Activated CD4-positive, alpha-beta memory T cell treated with anti-CD3 and anti-CD28 coated beads for 36 hours (primary cell): ENCODE measurements around the gene EMSY. TPM values are rescaled to one million over a fixed set of nuclear protein-coding genes. Genes with fewer than 3 reads are reported as not detected.
"Not testable (repeated sequence)": the region's sequence is repeated elsewhere in the genome, so short reads cannot be mapped to it uniquely, and the experiment has no call there.

Source experiments
- CTCF ChIA-PET: fragments of 350-600 bp; sonication (Branson Sonifier 250); formaldehyde crosslinking; loops from one replicate; lab custom pipeline; 2021; ENCODE audit warnings: antibody characterized with exemption, inconsistent platforms; lab: Charles Lee
- POLR2A ChIA-PET: fragments of 350-600 bp; sonication (Branson Sonifier 250); formaldehyde crosslinking; loops from one replicate; lab custom pipeline; 2021; ENCODE audit warnings: antibody characterized with exemption; lab: Charles Lee
- DNase-seq: peaks from one replicate; pipeline ENCODE4 v3.0.0-alpha.2; 2020
- H3K27ac Mint-ChIP-seq: one replicate; pipeline ENCODE4 v1.8.0; 2021; ENCODE audit warnings: mixed read lengths
- H3K27me3 Mint-ChIP-seq: one replicate; pipeline ENCODE4 v1.8.0; 2021; ENCODE audit warnings: mixed read lengths
- H3K36me3 Mint-ChIP-seq: one replicate; pipeline ENCODE4 v1.8.0; 2021; ENCODE audit warnings: mixed read lengths
- H3K4me1 Mint-ChIP-seq: one replicate; pipeline ENCODE4 v1.8.0; 2021; ENCODE audit warnings: low read depth, mixed read lengths
- H3K4me3 Mint-ChIP-seq: one replicate; pipeline ENCODE4 v1.8.0; 2021; ENCODE audit warnings: mild to moderate bottlenecking, mixed read lengths
- H3K9me3 Mint-ChIP-seq: one replicate; pipeline ENCODE4 v1.8.0; 2021; ENCODE audit warnings: mixed read lengths
- intact Hi-C: fragments of 100-400 bp; cut with micrococcal nuclease; formaldehyde crosslinking; loops from one replicate; pipeline ENCODE4 v1.15.1; 2023
- total RNA-seq, 2 experiments: library from RNA; stranded (reverse); gene quantifications; one replicate each; pipeline ENCODE4 v1.2.3, GENCODE V29; 2021

The EMSY gene
- total RNA-seq, 2 experiments from 2014 or later = 23.5 to 25.4 TPM

DNA sequence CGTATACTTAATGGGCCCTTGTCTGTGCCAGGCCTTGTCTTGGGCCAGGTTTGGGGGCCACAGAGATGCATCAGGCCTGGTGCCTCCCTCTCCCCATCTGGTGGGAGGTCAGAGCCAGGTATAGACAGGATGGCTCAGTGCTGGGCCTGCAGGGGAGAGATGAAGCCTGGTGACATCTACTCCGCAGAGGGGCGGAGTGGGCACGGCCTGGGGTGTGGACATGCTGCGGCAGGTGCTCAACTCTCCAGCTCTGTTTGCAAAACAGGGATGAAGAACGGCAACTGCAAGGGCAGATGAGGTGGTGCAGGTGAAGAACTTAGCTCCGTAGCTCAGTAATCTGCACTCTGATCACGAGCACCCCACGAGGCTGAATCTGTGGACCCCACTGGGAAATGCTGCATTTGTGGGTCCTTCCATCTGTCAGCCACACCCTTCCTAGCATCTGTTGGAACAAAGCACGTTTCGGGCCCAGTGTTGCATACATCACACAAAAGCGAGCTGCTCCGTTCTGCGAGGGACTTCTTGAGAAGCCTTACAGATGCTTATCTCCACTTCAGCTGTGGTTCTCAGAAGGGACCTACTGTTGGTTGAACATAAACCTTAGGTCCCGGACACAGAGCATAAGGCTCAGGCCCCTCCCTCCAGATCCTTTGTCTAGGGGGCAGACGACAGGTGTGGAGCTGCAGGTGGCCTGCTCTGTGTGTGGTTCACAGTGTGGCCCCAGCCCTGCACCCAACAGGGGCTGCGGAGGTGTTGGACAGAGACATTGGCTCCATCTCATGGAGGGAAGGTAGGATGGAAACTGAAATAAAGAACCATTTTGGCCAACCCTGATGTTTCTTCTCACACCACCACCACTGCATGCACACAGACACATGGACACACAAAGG lies 147.5 kb downstream of the EMSY start:
- Mint-ChIP-seq H3K4me1 (peaks cover 49% of the 10 kb centered on the region), H3K27me3 (no peaks in the 10 kb centered on the region), H3K27ac (no peak overlapping the region), H3K36me3 (peaks cover 4% of the 10 kb centered on the region), H3K4me3 (no peak overlapping the region), H3K9me3 (peaks cover 2% of the 10 kb centered on the region)
- CTCF ChIA-PET = interaction anchor here (1.8 kb wide), 1 partner anchor 130 kb away, joined by 5 read pairs; no protein-coding TSS in a partner anchor
- POLR2A ChIA-PET = no interaction called here
- intact Hi-C loops = no loop called here
- DNase-seq = no peak

- H3K36me3 Mint-ChIP-seq = peaks cover 3% of the 10 kb centered on the region
- H3K27me3 Mint-ChIP-seq = no peaks in the 10 kb centered on the region
- intact Hi-C loops = no loop called here
- DNase-seq = no peak
- H3K9me3 Mint-ChIP-seq = peaks cover 2% of the 10 kb centered on the region
- H3K27ac Mint-ChIP-seq = peak overlapping the region; percentile 38
- H3K4me3 Mint-ChIP-seq = no peak overlapping the region
- CTCF ChIA-PET = interaction anchor here (1.8 kb wide), 1 partner anchor 129 kb away, joined by 5 read pairs; no protein-coding TSS in a partner anchor
- H3K4me1 Mint-ChIP-seq = peaks cover 43% of the 10 kb centered on the region
- POLR2A ChIA-PET = no interaction called here
Measured at GRCh38 chr11:76592961-76593360, 148.1 kb downstream of the EMSY start.

DNA sequence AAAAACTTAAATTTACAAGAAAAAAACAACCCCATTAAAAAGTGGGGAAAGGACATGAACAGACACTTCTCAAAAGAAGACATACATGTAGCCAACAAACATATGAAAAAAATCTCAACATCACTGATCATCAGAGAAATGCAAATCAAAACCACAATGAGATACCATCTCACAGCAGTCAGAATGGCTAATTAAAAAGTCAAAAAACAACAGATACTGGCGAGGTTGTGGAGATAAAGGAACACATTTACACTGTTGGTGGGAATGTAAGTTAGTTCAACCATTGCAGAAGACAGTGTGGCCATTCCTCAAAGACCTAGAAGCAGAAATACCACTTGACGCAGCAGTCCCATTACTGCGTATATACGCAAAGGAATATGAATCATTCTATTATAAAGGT lies 150.3 kb downstream of the EMSY start:
- H3K9me3 Mint-ChIP-seq, CTCF ChIA-PET, H3K27me3 Mint-ChIP-seq, H3K27ac Mint-ChIP-seq, H3K36me3 Mint-ChIP-seq, H3K4me3 Mint-ChIP-seq, DNase-seq, POLR2A ChIA-PET: not testable (repeated sequence)
- H3K4me1 Mint-ChIP-seq = peaks cover 25% of the 10 kb centered on the region
- intact Hi-C loops = loop anchor here (5.0 kb wide), 1 partner anchor 87 kb away; no protein-coding TSS in a partner anchor

GRCh38 chr11:76596652-76597051 lies 151.8 kb downstream of the EMSY start:
- H3K36me3 Mint-ChIP-seq = peaks cover 1% of the 10 kb centered on the region
- ChIA-PET POLR2A (no interaction called here), CTCF (no interaction called here)
- no peaks in the 10 kb centered on the region for H3K27me3 Mint-ChIP-seq
- peaks cover 13% of the 10 kb centered on the region for H3K4me1 Mint-ChIP-seq
- peaks cover 2% of the 10 kb centered on the region for H3K9me3 Mint-ChIP-seq
- intact Hi-C loops = loop anchor here (5.0 kb wide), 1 partner anchor 86 kb away; no protein-coding TSS in a partner anchor
- no peak overlapping the region for H3K4me3 Mint-ChIP-seq
- no peak for DNase-seq
- H3K27ac Mint-ChIP-seq = no peak overlapping the region

GRCh38 chr11:76597533-76598425 lies 153.0 kb downstream of the EMSY start:
- H3K4me3 Mint-ChIP-seq = no peak overlapping the region
- CTCF ChIA-PET = interaction anchor here (0.6 to 3.6 kb wide), 9 partner anchors 29 to 214 kb away, joined by 3 to 30 read pairs (median 4); no protein-coding TSS in a partner anchor
- intact Hi-C loops = loop anchor here (5.0 kb wide), 1 partner anchor 85 kb away; no protein-coding TSS in a partner anchor
- no peaks in the 10 kb centered on the region for H3K27me3 Mint-ChIP-seq
- no peak for DNase-seq
- peaks cover 2% of the 10 kb centered on the region for H3K9me3 Mint-ChIP-seq
- no peak overlapping the region for H3K27ac Mint-ChIP-seq
- peaks cover 13% of the 10 kb centered on the region for H3K4me1 Mint-ChIP-seq
- peaks cover 1% of the 10 kb centered on the region for H3K36me3 Mint-ChIP-seq
- POLR2A ChIA-PET = no interaction called here

GRCh38 chr11:76598426-76598839 lies 153.6 kb downstream of the EMSY start:
- Mint-ChIP-seq H3K4me3 (no peak overlapping the region), H3K27me3 (no peaks in the 10 kb centered on the region), H3K9me3 (peaks cover 2% of the 10 kb centered on the region), H3K36me3 (peaks cover 1% of the 10 kb centered on the region), H3K27ac (no peak overlapping the region), H3K4me1 (peaks cover 13% of the 10 kb centered on the region)
- CTCF ChIA-PET = interaction anchor here (0.6 to 3.6 kb wide), 13 partner anchors 10 to 213 kb away, joined by 3 to 30 read pairs (median 4); no protein-coding TSS in a partner anchor
- intact Hi-C loops = loop anchor here (5.0 kb wide), 1 partner anchor 84 kb away; no protein-coding TSS in a partner anchor
- DNase-seq = peak; percentile 44
- POLR2A ChIA-PET = no interaction called here

DNA sequence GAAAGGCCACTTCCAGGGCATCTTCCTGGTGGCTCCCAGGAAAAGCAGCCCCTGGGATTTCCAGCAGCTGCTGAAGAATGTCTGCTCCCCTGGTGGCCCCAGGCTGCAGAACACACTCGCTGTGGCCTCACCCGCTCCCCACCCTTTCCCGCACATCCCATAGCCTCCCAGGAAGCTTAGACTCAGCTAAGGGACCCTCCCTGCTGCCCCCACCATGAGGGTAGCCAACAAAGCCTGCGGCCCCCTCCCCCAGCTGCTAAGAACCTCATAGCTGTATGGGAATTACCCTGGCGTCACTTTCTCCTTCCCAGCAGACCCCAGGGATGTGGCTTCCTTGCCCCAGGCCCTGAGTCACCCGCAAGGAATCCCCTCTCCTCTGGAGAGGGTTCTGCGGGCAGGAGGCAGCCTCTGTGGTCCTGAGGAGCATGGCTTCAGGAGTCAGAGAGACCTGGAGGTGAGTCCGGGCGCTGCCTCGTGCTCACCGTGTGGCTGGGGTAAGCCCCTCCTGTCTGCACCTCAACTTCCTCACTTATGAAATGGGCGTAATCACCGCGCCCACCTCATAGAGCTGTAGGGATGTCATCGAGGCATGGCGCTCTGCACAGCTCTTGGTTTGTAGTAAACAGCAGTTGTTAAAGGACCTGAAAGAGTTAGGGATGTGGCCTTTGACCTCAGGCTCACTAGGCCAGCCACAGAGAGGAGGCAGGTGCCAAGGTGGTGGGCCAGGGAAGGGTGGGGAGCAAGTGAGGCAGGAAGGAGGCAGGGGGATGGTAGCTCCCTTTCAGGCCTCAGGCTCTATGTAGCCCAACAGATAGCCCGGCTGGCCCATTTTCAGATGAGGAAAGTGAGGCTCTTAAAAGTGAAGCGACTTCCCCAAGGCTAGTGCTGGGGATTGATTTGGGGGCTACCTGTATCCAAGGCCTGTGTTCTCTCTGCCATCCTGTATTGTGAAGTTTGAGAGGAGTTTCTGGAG lies 154.5 kb downstream of the EMSY start:
- H3K4me1 Mint-ChIP-seq = peaks cover 11% of the 10 kb centered on the region
- ChIA-PET POLR2A (no interaction called here), CTCF (interaction anchor here (0.8 to 3.6 kb wide), 13 partner anchors 9 to 212 kb away, joined by 3 to 30 read pairs (median 4); no protein-coding TSS in a partner anchor)
- H3K9me3 Mint-ChIP-seq = peaks cover 2% of the 10 kb centered on the region
- no peaks in the 10 kb centered on the region for H3K27me3 Mint-ChIP-seq
- DNase-seq = no peak
- H3K36me3 Mint-ChIP-seq = no peaks in the 10 kb centered on the region
- intact Hi-C loops = loop anchor here (5.0 kb wide), 1 partner anchor 83 kb away; no protein-coding TSS in a partner anchor
- no peak overlapping the region for H3K27ac Mint-ChIP-seq
- no peak overlapping the region for H3K4me3 Mint-ChIP-seq

GRCh38 chr11:76600124-76600655 lies 155.4 kb downstream of the EMSY start:
- CTCF ChIA-PET = interaction anchor here (1.4 to 3.6 kb wide), 3 partner anchors 12 to 82 kb away, joined by 3 to 30 read pairs (median 9); no protein-coding TSS in a partner anchor
- peaks cover under 1% of the 10 kb centered on the region for H3K9me3 Mint-ChIP-seq
- no peak overlapping the region for H3K27ac Mint-ChIP-seq
- DNase-seq = no peak
- intact Hi-C loops = no loop called here
- H3K36me3 Mint-ChIP-seq = no peaks in the 10 kb centered on the region
- POLR2A ChIA-PET = no interaction called here
- peaks cover 4% of the 10 kb centered on the region for H3K4me1 Mint-ChIP-seq
- H3K4me3 Mint-ChIP-seq = no peak overlapping the region
- H3K27me3 Mint-ChIP-seq = no peaks in the 10 kb centered on the region

DNA sequence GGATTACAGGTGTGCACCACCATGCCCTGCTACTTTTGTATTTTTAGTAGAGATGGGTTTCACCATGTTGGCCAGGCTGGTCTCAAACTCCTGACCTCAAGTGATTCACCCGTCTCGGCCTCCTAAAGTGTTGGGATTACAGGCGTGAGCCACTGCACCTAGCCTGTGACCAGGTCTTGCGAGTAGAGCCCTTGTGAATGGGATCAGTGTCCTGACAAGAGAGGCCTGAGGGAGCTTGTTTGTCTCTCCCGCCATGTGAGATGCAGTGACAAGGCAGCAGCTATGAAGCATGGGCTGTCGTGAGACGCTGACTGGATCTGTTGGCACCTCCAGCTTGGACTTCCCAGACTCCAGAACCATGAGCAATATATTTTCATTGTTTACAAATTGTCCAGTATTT lies 156.5 kb downstream of the EMSY start:
- no peaks in the 10 kb centered on the region for H3K27me3 Mint-ChIP-seq

DNA sequence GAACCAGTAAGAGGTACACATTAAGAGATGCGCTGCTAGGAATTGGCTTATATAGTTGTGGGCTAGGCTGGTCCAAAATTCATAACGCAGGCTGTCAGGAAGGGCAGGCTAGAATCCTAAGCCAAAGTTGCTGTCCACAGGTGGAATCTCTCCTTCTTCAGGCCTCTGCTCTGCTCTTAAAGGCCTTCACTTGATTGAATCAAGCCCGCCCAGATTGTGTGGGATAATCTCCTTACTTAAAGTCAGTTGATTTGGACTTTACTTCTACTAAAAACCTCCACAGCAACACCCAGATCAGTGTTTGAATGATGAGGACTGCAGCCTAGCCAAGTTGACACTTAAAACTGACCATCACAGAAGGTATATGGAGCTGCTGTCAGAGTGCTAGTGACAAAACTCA lies 156.9 kb downstream of the EMSY start:
- intact Hi-C loops = no loop called here
- DNase-seq = peak; percentile 7
- Mint-ChIP-seq H3K4me1 (peaks cover 3% of the 10 kb centered on the region), H3K27ac (no peak overlapping the region), H3K36me3 (no peaks in the 10 kb centered on the region), H3K27me3 (no peaks in the 10 kb centered on the region), H3K9me3 (no peaks in the 10 kb centered on the region), H3K4me3 (no peak overlapping the region)
- ChIA-PET CTCF (interaction anchor here (0.5 kb wide), 1 partner anchor 255 kb away, joined by 3 read pairs; no protein-coding TSS in a partner anchor), POLR2A (no interaction called here)

More for the DNA sequence above, 156.5 kb downstream of the EMSY start:
- Mint-ChIP-seq H3K9me3 (no peaks in the 10 kb centered on the region), H3K36me3 (no peaks in the 10 kb centered on the region), H3K4me3 (no peak overlapping the region), H3K27ac (no peak overlapping the region), H3K4me1 (peaks cover 3% of the 10 kb centered on the region)
- ChIA-PET CTCF (interaction anchor here (0.5 kb wide), 1 partner anchor 255 kb away, joined by 3 read pairs; no protein-coding TSS in a partner anchor), POLR2A (no interaction called here)
- peak; percentile 5 for DNase-seq
- intact Hi-C loops = no loop called here
